T-helper 9 cell (primary cell): ENCODE data around the gene TSPAN18.
A peak's percentile ranks its signal among the peaks of the same experiment; 100 is the strongest.

Experiments used
- DNase-seq: peaks from one replicate; pipeline ENCODE4 v3.0.0-alpha.2; 2020
- total RNA-seq, 2 donors: gene quantifications; one replicate each; lab custom pipeline; 2026; lab: John Stamatoyannopoulos, UW

The TSPAN18 gene, protein sequence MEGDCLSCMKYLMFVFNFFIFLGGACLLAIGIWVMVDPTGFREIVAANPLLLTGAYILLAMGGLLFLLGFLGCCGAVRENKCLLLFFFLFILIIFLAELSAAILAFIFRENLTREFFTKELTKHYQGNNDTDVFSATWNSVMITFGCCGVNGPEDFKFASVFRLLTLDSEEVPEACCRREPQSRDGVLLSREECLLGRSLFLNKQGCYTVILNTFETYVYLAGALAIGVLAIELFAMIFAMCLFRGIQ
- 24.0 to 47.3 reads per million in 2 donors for total RNA-seq

- DNase-seq = peak; percentile 28
Observed at GRCh38 chr11:44726283-44727113, at the start of gene TSPAN18. Gene TSPAN18, plus strand, starts transcription at chr11:44726962. Its CDS starts 179,455 bp downstream, at chr11:44906417.

- peak; percentile 14 for DNase-seq
Observed at GRCh38 chr11:44680982-44681597, 45.7 kb upstream of the TSPAN18 start.

DNA sequence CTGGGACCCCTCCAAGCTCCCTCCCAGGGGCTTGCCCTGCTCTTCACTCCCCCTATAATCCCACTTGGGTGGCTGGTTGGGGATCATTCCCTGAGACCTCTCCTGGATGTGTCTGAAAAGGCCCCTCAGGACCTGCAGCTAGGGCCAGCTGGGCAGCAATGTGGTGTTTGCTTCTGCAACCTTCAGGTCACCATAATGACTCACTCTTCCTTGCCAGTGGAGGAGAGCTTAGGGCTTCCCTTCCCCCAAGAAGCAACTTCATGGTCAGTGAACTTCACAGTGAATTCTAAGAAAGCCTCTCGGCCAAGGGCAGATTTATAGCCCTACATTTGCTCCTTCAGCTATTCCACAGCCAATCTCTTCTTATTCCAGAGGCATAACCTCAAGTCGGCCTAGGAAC is 45.1 kb upstream of the TSPAN18 start:
- DNase-seq = no peak

DNA sequence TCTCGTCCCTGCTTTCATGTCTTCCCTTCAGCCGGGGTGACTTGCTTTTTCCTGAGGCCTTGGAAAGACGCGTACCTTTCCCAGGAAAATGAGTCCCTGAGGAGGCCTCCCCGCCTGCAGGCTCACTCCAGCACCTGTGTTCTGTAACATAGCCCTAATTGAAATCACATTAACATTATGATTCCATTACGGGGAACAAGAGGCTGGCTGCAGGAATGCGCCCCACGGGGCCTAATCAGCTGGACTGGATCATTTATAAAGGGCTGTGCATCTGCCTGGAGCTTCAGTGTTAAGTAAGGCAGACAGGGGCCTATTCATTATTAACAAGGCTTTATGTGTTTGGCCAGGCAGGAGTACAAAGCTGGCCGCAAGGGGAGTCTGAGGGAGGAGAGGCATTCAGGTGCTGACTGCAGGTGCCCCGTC is 41.9 kb upstream of the TSPAN18 start:
- no peak for DNase-seq

DNA sequence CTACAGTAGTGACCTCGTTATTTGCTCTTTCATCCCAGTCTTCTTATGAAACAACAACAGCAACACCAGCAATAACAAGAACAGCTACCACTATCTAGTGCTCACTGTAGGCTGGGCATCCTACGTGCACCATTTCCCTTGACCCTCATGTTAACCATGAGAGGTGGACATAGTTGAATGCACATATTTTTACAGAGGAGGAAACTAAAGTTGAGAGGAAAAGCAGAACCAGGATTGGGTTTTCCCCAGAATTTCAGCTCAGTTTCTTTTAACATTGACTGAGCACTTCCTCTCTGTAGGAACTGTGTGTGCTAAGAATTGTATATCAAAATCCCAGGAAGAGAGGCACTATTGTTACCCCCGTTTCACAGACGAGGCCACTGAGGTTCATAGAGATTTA is 39.4 kb upstream of the TSPAN18 start:
- DNase-seq = no peak

DNA sequence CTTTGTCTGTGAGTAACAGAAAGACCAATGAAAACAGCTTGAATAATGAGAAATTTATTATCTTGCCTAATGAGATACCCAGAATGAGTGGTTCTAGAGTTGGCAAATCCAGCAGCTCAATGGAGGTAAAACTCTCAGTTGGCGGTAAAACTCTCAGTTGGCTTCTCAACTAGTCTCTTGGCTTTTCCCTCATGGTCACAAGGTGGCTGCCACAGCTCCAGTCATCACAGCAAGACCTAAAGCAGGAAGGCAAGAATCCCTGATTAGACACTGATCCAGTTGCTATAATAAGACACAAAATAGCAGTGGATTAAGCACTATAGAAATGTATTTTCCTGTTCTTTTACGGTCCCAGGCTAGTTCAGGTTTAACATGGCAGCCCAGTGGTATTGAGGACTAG is 37.5 kb upstream of the TSPAN18 start:
- DNase-seq = no peak

- no peak for DNase-seq
Observed at GRCh38 chr11:44690651-44691050, 36.1 kb upstream of the TSPAN18 start.

GRCh38 chr11:44692460-44692859 is 34.3 kb upstream of the TSPAN18 start:
- DNase-seq = no peak

DNA sequence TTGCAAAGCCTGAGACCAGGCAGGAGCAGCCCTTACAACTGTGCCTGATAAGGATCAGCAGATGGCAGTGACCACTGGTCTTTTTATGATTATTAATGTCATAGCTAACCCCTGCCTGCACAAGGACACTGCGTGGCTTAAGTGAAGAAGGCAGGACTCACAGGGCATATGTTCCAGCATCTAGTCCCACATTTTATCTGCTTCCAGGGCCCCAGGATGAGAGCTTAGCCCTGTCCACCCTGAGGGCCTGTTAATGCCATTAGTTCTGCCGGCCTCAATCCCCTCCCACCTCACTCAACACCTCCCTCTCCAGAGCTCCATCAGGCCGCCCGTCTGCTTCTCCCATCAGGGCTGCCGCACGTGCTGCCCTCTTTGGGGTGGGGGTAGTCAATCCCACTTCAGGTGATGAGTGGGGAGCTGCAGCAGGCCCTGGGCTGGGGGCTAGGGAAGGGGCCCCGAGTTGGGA is 33.1 kb upstream of the TSPAN18 start:
- DNase-seq = no peak

GRCh38 chr11:44694443-44694842 is 32.3 kb upstream of the TSPAN18 start:
- DNase-seq = no peak

DNA sequence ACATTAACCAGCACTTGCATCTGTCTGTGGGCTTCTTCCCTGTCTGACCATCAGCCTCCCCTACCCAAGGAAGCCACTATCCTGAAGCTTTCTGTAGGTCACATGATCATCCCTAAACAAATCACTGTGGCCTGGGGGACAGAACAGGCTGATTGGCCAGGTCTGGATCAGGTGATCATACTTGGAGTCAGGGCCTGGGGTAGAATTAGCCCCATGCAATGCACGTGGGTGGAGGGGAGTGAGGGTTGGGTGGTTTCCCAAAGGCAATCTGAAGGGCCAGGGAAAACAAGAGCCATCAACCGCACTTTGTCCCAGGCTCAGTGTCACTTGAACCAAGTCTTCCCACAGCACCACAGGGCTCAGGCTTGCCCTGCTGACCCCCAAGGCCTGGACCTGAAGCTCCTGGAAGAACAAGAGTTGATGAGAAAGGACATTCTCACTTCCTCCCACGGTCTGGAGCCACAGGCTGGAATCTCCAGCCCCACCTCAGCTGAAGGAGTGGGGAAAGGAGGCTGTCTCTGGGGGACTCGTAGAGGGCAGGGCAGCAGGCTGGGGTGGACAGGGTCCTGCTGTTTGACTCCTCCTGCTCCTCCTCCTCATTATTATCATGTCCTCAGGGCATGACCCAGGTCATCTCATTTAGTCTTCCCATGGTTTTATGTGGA is 31.5 kb upstream of the TSPAN18 start:
- DNase-seq = no peak

GRCh38 chr11:44698252-44698912 is 28.4 kb upstream of the TSPAN18 start:
- no peak for DNase-seq

GRCh38 chr11:44699497-44700408 is 27.0 kb upstream of the TSPAN18 start:
- DNase-seq = no peak

- DNase-seq = no peak
Observed at GRCh38 chr11:44701276-44701675, 25.5 kb upstream of the TSPAN18 start.

- DNase-seq = no peak
Observed at GRCh38 chr11:44702889-44703288, 23.9 kb upstream of the TSPAN18 start.

- DNase-seq = no peak
Observed at GRCh38 chr11:44707094-44707493, 19.7 kb upstream of the TSPAN18 start.

GRCh38 chr11:44708009-44708408 is 18.8 kb upstream of the TSPAN18 start:
- DNase-seq = no peak

DNA sequence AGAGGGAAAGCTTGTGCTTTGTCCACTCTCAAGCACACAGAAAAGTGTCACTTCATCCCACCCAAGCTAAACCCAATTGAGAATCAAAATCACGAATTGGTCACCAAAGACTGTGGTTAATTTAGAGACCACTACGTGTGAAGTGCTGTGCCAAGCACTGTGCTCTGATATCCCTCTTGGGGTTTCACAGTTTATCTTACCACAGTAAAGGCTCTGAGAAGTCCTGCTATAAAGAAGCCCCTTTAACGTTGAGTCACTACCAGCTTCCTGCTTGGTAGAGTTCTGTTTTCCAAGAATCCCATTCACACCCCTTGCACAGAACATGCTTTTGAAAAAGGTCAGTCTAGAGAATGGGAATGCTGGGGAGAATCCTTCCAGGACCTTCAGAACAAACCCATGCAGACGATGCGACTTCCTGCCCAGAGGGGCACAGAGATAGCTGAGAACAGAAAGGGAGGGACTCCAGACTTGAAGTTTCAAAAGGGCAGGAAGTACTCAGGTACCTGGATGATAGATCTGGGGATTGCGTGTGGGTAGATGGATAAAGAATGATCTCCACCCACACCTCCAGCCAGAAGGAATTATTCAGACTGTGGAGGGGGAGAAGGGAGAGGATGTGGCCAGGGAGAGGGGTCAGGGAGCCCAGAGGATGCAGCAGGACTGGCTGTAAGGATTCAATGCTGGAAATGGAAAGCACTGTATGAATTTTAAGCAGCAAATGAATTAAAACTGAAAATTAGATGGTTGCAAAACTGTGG is 18.1 kb upstream of the TSPAN18 start:
- no peak for DNase-seq

DNA sequence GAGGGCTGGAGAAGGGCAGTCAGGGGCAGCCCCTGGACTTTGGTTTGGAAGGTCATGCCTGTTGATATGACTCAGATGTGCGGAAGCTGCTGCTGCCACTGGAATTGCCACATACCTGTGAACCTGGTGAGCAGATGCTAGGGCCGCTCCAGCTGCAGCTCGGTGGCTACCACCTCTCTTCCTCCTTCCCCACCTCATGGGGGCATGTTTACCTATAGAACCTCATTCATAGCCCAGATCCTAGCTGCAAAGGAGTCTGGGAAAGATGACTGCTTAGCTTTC is 17.5 kb upstream of the TSPAN18 start:
- no peak for DNase-seq

- no peak for DNase-seq
Observed at GRCh38 chr11:44709966-44710365, 16.8 kb upstream of the TSPAN18 start.
